ENCODE data around the gene FATE1.

Gene FATE1

GRCh38 chrX:151704041-151704663 is 11.7 kb upstream of the FATE1 start:
- no peak for DNase-seq (ENCODE audit: low read depth, low spot score)

- no peak for DNase-seq (ENCODE audit: low read depth, low spot score)
These were observed 7.0 kb upstream of the FATE1 start for GRCh38 chrX:151708821-151709220.

GRCh38 chrX:151710457-151710856 is 5.4 kb upstream of the FATE1 start:
- no peak for DNase-seq (ENCODE audit: low read depth, low spot score)

GRCh38 chrX:151711154-151711553 is 4.7 kb upstream of the FATE1 start:
- DNase-seq (ENCODE audit: low read depth, low spot score): no peak

- no peak for DNase-seq (ENCODE audit: low read depth, low spot score)
These were observed 4.0 kb upstream of the FATE1 start for GRCh38 chrX:151711787-151712186.

GRCh38 chrX:151712253-151712652 is 3.6 kb upstream of the FATE1 start:
- no peak for DNase-seq (ENCODE audit: low read depth, low spot score)

GRCh38 chrX:151713849-151714248 is 2.0 kb upstream of the FATE1 start:
- DNase-seq (ENCODE audit: low read depth, low spot score): no peak

- DNase-seq (ENCODE audit: low read depth, low spot score): no peak
These were observed 1.5 kb upstream of the FATE1 start for GRCh38 chrX:151714362-151714761.

- DNase-seq (ENCODE audit: low read depth, low spot score): no peak
These were observed 6.5 kb downstream of the FATE1 start for GRCh38 chrX:151722241-151722846.

GRCh38 chrX:151723156-151723760 is 7.4 kb downstream of the FATE1 start:
- no peak for DNase-seq (ENCODE audit: low read depth, low spot score)

GRCh38 chrX:151724563-151725337 is 8.9 kb downstream of the FATE1 start:
- DNase-seq (ENCODE audit: low read depth, low spot score): no peak

- no peak for DNase-seq (ENCODE audit: low read depth, low spot score)
These were observed 9.4 kb downstream of the FATE1 start for GRCh38 chrX:151725338-151725614.

- no peak for DNase-seq (ENCODE audit: low read depth, low spot score)
These were observed 10.9 kb downstream of the FATE1 start for GRCh38 chrX:151726751-151727150.

- DNase-seq (ENCODE audit: low read depth, low spot score): no peak
These were observed 11.5 kb downstream of the FATE1 start for GRCh38 chrX:151727346-151727745.

GRCh38 chrX:151729056-151729725 is 13.4 kb downstream of the FATE1 start:
- DNase-seq (ENCODE audit: low read depth, low spot score): no peak

- DNase-seq (ENCODE audit: low read depth, low spot score): no peak
These were observed 18.6 kb downstream of the FATE1 start, which contains the start of gene CNGA2 for GRCh38 chrX:151734446-151734845. CNGA2 (plus strand) TSS chrX:151734746; CDS start chrX:151738484, 3,738 bp downstream.

- DNase-seq (ENCODE audit: low read depth, low spot score): no peak
These were observed 19.4 kb downstream of the FATE1 start for GRCh38 chrX:151735219-151735618.

- DNase-seq (ENCODE audit: low read depth, low spot score): no peak
These were observed 20.9 kb downstream of the FATE1 start for GRCh38 chrX:151736685-151737084.

- no peak for DNase-seq (ENCODE audit: low read depth, low spot score)
These were observed 21.7 kb downstream of the FATE1 start for GRCh38 chrX:151737494-151737893.

- DNase-seq (ENCODE audit: low read depth, low spot score): no peak
These were observed 22.9 kb downstream of the FATE1 start for GRCh38 chrX:151738751-151739150.

GRCh38 chrX:151741606-151742005 is 25.8 kb downstream of the FATE1 start:
- DNase-seq (ENCODE audit: low read depth, low spot score): no peak

GRCh38 chrX:151742311-151742710 is 26.5 kb downstream of the FATE1 start:
- DNase-seq (ENCODE audit: low read depth, low spot score): no peak
